Astrocyte of the spinal cord (primary cell): Measurements from ENCODE around the gene DDX39A.

Experiments
- DNase-seq: peaks from one replicate; pipeline ENCODE4 v3.0.0; 2011; ENCODE audit warnings: low read depth, low spot score
- H3K4me3 ChIP-seq: 2 replicates; pipeline ENCODE4 v1.5.1; 2011; ENCODE audit warnings: low read depth, mild to moderate bottlenecking, low read length, moderate library complexity
- CTCF ChIP-seq: IDR thresholded peaks from 2 replicates; pipeline ENCODE4 v1.5.1; 2012; ENCODE audit warnings: low read depth, mild to moderate bottlenecking, low read length, inconsistent platforms
- in situ Hi-C: cut with HindIII; loops from 2 replicates; pipeline ENCODE4 v1.10.0; 2017; ENCODE audit warnings: low sequenced_read_pairs

The DDX39A gene

DNA sequence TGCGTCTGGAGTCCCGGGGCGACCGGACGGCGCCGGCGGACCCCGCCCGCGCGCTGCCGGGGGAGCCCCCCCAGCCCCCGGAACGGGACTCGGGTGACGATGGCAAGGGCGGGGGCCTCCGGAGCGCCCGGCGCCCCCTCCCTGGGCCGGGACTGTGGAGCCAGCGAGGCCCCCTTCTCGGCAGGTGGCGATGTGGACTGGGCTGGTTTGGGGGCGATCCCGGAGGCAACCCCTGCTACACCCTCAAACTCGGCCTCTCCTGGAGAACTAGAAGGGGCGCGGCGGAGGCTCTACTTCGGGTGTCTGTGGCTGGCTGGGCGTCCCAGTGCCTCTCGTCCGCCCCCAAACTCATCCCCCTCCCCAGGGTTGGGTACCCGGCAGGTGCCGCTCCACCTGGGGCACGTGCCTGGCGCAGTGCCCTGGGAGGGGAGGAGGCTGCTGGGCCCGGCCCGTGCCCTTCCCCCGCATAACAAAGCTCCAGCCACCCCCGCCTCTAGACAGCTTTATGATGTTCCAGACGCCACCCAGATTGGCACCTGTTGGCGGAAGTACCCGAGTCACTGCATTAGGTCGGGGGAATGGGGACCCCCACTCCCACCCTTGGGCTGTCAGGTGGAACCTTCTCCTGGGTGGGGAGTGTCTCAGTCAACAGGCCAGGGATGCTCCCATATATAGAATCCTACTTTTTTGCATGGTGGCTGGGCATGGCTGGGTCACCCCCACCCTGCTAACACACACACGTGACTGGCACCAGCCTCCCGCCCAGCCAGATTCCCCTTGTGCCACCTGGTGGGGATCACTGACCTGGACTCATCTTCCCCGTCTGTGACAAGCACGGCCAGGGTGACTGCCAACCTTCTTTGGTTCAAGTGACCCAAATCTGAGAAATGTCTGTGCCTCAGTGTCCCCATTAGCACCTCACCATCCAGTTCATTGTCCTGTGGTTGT, 14.7 kb upstream of the DDX39A start:
- DNase-seq = no peak
- no peak for TF ChIP-seq CTCF
- in situ Hi-C loops = no loop called here
- peak overlapping the region; percentile 71 for H3K4me3 ChIP-seq

DNA sequence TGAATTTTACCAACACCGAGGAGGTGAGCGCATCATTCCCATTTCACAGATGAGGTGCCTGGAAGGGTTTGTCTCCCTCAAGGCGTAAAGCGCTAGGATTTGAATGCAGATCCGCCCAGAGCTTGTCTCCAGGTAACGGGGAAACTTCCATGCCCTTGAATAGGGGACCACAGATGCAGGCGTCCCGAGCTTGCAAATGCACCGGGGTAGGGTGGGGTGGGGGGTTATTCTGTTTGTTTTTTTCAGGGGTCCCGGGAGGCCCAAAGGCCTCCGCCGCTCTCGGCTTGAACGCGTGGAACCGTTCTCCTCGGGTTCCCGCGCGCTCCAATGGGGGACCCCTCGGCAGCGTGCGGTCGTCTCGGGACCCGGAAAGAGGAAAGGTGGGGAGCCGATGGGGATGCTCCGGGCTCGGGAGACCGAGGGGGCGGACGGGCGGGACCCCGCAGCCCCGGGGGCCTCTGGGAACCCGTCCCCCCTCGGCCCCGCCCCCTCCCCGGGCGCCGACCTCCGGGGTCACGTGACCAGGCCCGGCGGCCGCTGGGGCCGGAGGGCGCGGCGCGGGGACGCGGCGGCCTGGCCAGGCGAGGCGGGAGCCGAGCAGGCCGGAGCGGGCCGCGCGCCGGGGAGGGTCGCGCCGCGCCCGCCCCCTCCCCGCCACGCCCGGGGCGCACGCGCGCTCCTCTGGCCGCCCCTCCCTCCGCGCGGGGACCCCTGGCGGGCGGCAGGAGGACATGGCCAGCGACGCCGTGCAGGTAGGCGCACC, 13.8 kb upstream of the DDX39A start, which contains the start of gene PKN1:
PKN1 (plus strand) TSS at position 516 of the 763 bp plus-strand sequence; CDS start at position 732, 216 bp downstream.
- peak; percentile 8 for DNase-seq
- in situ Hi-C loops = no loop called here
- TF ChIP-seq CTCF = no peak

DNA sequence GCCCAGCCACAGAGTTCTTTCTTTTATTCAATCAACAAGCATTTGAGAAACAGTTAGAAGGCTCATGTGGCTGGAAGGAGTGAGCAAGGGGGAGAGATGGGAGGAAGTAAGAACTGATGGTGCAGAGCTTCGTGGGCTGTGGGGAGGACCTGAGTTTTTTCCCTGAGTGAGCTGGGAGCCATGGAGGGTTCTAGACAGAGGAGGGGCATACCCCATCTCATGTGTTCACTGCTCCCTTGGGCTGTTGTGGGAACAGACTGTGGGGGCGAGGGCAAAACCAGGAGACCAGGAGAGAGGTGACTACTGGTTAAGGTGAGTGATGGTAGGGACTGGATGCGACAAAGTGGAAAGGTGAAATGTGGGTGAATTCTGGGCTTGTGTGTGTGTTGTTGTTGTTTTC, 11.6 kb upstream of the DDX39A start:
- H3K4me3 ChIP-seq = no peak overlapping the region
- in situ Hi-C loops = no loop called here
- TF ChIP-seq CTCF = no peak
- no peak for DNase-seq

More for the DNA sequence above, 13.8 kb upstream of the DDX39A start, which contains the start of gene PKN1:
- H3K4me3 ChIP-seq = peak within 1 kb of the TSS; percentile 71

- no peak overlapping the region for H3K4me3 ChIP-seq
- no peak for DNase-seq
- in situ Hi-C loops = no loop called here
- no peak for TF ChIP-seq CTCF
Measured at GRCh38 chr19:14428882-14429416, 9.8 kb upstream of the DDX39A start.

- TF ChIP-seq CTCF = no peak
- H3K4me3 ChIP-seq = no peak overlapping the region
- no peak for DNase-seq
- in situ Hi-C loops = no loop called here
Measured at GRCh38 chr19:14427461-14427860, 8.3 kb upstream of the DDX39A start.

- in situ Hi-C loops = no loop called here
- no peak for TF ChIP-seq CTCF
- no peak overlapping the region for H3K4me3 ChIP-seq
- DNase-seq = peak; percentile 20
Measured at GRCh38 chr19:14425696-14426138, 6.6 kb upstream of the DDX39A start.
